ENCODE data around the gene CCDC112. TPM values are rescaled to one million over a fixed set of nuclear protein-coding genes. Genes with fewer than 3 reads are reported as not detected.

The CCDC112 gene
- total and polyA plus RNA-seq, 2 of the 13 experiments (the other 11 are each of a cell fraction or from before 2014, with no cell fraction given) = 1.1 to 2.8 TPM

DNA sequence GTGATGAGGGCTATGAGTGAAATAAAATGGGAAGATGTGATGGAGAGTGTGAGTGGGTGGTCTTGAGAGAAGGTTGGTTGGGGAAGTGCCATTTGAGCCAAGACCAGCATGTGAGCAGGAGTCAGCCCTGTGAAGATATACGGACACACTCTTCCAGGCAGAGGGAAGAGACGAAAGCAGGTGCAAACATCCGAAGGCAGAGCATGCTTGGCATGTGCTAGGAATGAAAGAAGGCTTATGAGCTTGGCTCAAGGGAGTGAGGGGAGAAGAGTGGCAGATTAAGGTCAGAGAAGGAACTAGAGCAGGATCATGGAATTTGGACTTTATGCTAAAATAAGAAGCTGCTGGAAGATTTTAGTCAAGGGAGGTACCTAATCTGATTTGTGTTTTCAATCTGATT, 23.6 kb upstream of the CCDC112 start:
- Histone ChIP-seq H3K27ac (ENCODE audit: extremely low read length, insufficient read depth, low read length) (no peak overlapping the region), H2AFZ (ENCODE audit: low read length) (no peak overlapping the region), H3K4me3 (replicated peaks in 1 of 3; ENCODE audit: insufficient read depth in 1 of 3, low read depth in 2 of 3, low read length in 3 of 3) (no peak overlapping the region), H3K9ac (ENCODE audit: insufficient read depth, low read depth, low read length) (no peak overlapping the region), H3K36me3 (replicated peaks in 1 of 2; ENCODE audit: control insufficient read depth in 1 of 2, insufficient read depth in 2 of 2, low read length in 2 of 2) (no peaks in the 10 kb centered on the region), H4K20me1 (ENCODE audit: insufficient read depth, low read length) (no peaks in the 10 kb centered on the region), H3K9me3 (ENCODE audit: low read length) (no peaks in the 10 kb centered on the region), H3K4me2 (ENCODE audit: low read depth, low read length) (no peak overlapping the region), H3K27me3 (ENCODE audit: control insufficient read depth in 1 of 2, insufficient read depth in 2 of 2, low read length in 2 of 2) (no peaks in the 10 kb centered on the region), H3K4me1 (ENCODE audit: insufficient read depth, low read length) (no peaks in the 10 kb centered on the region), H3K79me2 (ENCODE audit: insufficient read depth, low read length) (no peaks in the 10 kb centered on the region)
- BruUV-seq (replicated peaks) = no TSS peak
- DNase-seq (ENCODE audit: low spot score) = no peak
- ChIA-PET CTCF (ENCODE audit: low intra/inter-chr PET ratio, low total read pairs) (no interaction called here), POLR2A (no interaction called here)
- intact Hi-C loops (cut with micrococcal nuclease; ENCODE audit: unreplicated experiment) (no loop called here), in situ Hi-C loops (cut with HindIII; ENCODE audit: extremely low pct_ligation_motif_present, low pct_unique_long_range_greater_than_20kb) (loop anchor here (25.0 kb wide), 1 partner anchor 742 kb away; no protein-coding TSS in a partner anchor)
- no peak for ATAC-seq
- no peak for FAIRE-seq
- WGBS (ENCODE audit: low lambda C conversion rate) = 9% methylated on average over 3 of the region's 3 CpGs
- TF ChIP-seq CHD2 (IDR thresholded peaks at IDR 0.05; ENCODE audit: low read depth, low read length) (no peak), ZSCAN22 (CRISPR knock-in tag; IDR thresholded peaks at IDR 0.05) (no peak), ZSCAN21 (CRISPR knock-in tag; IDR thresholded peaks at IDR 0.05; ENCODE audit: borderline replicate concordance) (no peak), ZNF382 (CRISPR knock-in tag; IDR thresholded peaks at IDR 0.05; ENCODE audit: borderline replicate concordance) (no peak), CBFB (CRISPR knock-in tag; IDR thresholded peaks at IDR 0.05) (no peak), ZNF737 (CRISPR knock-in tag; IDR thresholded peaks at IDR 0.05; ENCODE audit: borderline replicate concordance) (no peak), CHD4 (IDR thresholded peaks at IDR 0.05; ENCODE audit: borderline replicate concordance, low read length) (no peak), CAMTA2 (CRISPR knock-in tag; IDR thresholded peaks at IDR 0.05; ENCODE audit: borderline replicate concordance) (no peak), ASH2L (IDR thresholded peaks at IDR 0.05; ENCODE audit: insufficient read length, low read depth, low read length) (no peak), ATF7-NPFF (CRISPR knock-in tag; IDR thresholded peaks at IDR 0.05; ENCODE audit: low read depth) (no peak), ZNF747 (CRISPR knock-in tag; IDR thresholded peaks at IDR 0.05; ENCODE audit: borderline replicate concordance) (no peak), SOX5 (CRISPR knock-in tag; IDR thresholded peaks at IDR 0.05; ENCODE audit: borderline replicate concordance) (no peak)
- TF ChIP-seq, protein P1, sequence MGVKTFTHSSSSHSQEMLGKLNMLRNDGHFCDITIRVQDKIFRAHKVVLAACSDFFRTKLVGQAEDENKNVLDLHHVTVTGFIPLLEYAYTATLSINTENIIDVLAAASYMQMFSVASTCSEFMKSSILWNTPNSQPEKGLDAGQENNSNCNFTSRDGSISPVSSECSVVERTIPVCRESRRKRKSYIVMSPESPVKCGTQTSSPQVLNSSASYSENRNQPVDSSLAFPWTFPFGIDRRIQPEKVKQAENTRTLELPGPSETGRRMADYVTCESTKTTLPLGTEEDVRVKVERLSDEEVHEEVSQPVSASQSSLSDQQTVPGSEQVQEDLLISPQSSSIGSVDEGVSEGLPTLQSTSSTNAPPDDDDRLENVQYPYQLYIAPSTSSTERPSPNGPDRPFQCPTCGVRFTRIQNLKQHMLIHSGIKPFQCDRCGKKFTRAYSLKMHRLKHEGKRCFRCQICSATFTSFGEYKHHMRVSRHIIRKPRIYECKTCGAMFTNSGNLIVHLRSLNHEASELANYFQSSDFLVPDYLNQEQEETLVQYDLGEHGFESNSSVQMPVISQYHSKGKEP (CRISPR knock-in tag; IDR thresholded peaks at IDR 0.05) = no peak
- TF ChIP-seq, protein P2, sequence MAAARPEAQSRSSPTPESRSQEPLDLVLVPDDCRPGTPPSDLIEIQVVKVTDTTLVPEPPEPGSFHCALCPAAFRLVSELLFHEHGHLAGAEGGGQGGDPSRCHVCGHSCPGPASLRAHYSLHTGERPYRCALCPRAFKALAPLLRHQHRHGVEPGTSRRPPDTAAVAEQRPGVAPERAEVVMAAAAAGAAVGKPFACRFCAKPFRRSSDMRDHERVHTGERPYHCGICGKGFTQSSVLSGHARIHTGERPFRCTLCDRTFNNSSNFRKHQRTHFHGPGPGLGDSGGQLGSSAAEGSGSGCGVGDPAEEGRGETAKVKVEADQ (CRISPR knock-in tag; IDR thresholded peaks at IDR 0.05; ENCODE audit: borderline replicate concordance) = no peak
- TF ChIP-seq, protein P3, sequence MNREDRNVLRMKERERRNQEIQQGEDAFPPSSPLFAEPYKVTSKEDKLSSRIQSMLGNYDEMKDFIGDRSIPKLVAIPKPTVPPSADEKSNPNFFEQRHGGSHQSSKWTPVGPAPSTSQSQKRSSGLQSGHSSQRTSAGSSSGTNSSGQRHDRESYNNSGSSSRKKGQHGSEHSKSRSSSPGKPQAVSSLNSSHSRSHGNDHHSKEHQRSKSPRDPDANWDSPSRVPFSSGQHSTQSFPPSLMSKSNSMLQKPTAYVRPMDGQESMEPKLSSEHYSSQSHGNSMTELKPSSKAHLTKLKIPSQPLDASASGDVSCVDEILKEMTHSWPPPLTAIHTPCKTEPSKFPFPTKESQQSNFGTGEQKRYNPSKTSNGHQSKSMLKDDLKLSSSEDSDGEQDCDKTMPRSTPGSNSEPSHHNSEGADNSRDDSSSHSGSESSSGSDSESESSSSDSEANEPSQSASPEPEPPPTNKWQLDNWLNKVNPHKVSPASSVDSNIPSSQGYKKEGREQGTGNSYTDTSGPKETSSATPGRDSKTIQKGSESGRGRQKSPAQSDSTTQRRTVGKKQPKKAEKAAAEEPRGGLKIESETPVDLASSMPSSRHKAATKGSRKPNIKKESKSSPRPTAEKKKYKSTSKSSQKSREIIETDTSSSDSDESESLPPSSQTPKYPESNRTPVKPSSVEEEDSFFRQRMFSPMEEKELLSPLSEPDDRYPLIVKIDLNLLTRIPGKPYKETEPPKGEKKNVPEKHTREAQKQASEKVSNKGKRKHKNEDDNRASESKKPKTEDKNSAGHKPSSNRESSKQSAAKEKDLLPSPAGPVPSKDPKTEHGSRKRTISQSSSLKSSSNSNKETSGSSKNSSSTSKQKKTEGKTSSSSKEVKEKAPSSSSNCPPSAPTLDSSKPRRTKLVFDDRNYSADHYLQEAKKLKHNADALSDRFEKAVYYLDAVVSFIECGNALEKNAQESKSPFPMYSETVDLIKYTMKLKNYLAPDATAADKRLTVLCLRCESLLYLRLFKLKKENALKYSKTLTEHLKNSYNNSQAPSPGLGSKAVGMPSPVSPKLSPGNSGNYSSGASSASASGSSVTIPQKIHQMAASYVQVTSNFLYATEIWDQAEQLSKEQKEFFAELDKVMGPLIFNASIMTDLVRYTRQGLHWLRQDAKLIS (CRISPR knock-in tag; IDR thresholded peaks at IDR 0.05) = no peak
- TF ChIP-seq, protein P4, sequence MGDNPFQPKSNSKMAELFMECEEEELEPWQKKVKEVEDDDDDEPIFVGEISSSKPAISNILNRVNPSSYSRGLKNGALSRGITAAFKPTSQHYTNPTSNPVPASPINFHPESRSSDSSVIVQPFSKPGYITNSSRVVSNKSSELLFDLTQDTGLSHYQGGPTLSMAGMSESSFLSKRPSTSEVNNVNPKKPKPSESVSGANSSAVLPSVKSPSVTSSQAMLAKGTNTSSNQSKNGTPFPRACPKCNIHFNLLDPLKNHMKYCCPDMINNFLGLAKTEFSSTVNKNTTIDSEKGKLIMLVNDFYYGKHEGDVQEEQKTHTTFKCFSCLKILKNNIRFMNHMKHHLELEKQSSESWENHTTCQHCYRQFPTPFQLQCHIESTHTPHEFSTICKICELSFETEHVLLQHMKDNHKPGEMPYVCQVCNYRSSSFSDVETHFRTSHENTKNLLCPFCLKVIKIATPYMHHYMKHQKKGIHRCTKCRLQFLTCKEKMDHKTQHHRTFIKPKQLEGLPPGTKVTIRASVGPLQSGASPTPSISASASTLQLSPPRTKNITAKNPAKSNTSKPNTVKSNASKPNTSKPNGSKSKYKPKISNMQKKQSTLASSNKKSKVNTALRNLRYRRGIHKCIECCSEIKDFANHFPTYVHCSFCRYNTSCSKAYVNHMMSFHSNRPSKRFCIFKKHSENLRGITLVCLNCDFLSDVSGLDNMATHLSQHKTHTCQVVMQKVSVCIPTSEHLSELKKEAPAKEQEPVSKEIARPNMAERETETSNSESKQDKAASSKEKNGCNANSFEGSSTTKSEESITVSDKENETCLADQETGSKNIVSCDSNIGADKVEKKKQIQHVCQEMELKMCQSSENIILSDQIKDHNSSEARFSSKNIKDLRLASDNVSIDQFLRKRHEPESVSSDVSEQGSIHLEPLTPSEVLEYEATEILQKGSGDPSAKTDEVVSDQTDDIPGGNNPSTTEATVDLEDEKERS (CRISPR knock-in tag; IDR thresholded peaks at IDR 0.05) = no peak
